HG03442 (cell line): Measurements from ENCODE around the gene TMEM169.
A peak's percentile ranks its signal among the peaks of the same experiment; 100 is the strongest.
"Not testable (repeated sequence)": the region's sequence is repeated elsewhere in the genome, so short reads cannot be mapped to it uniquely, and the experiment has no call there.

Source experiments
- ATAC-seq: cut with Tn5 transposase; IDR thresholded peaks from one replicate; pipeline ENCODE4 v1.9.1; 2021; ENCODE audit warnings: mild to moderate bottlenecking, moderate library complexity; ENCODE audit not compliant: unreplicated experiment

TMEM169 gene

GRCh38 chr2:216126943-216127342 is 45.2 kb downstream of the TMEM169 start:
- ATAC-seq = no peak

- ATAC-seq = no peak
These were observed 48.7 kb downstream of the TMEM169 start for GRCh38 chr2:216130346-216130971.

GRCh38 chr2:216131175-216131926 is 49.6 kb downstream of the TMEM169 start:
- ATAC-seq = no peak

GRCh38 chr2:216132585-216132984 is 50.9 kb downstream of the TMEM169 start:
- no peak for ATAC-seq

GRCh38 chr2:216133397-216133796 is 51.7 kb downstream of the TMEM169 start:
- ATAC-seq = no peak

GRCh38 chr2:216134958-216135541 is 53.3 kb downstream of the TMEM169 start:
- ATAC-seq = no peak

- ATAC-seq = no peak
These were observed 58.2 kb downstream of the TMEM169 start for GRCh38 chr2:216139884-216140283.

- ATAC-seq = not testable (repeated sequence)
These were observed 59.8 kb downstream of the TMEM169 start for GRCh38 chr2:216141516-216141915.

GRCh38 chr2:216142540-216142939 is 60.8 kb downstream of the TMEM169 start:
- ATAC-seq = peak; percentile 100

GRCh38 chr2:216144372-216144771 is 62.7 kb downstream of the TMEM169 start:
- ATAC-seq = no peak

GRCh38 chr2:216144857-216145256 is 63.1 kb downstream of the TMEM169 start:
- no peak for ATAC-seq

- no peak for ATAC-seq
These were observed 64.9 kb downstream of the TMEM169 start for GRCh38 chr2:216146573-216146972.

- no peak for ATAC-seq
These were observed 65.7 kb downstream of the TMEM169 start for GRCh38 chr2:216147172-216148131.

- no peak for ATAC-seq
These were observed 67.3 kb downstream of the TMEM169 start for GRCh38 chr2:216148983-216149382.

- ATAC-seq = no peak
These were observed 68.0 kb downstream of the TMEM169 start for GRCh38 chr2:216149741-216150140.

GRCh38 chr2:216151313-216152025 is 69.8 kb downstream of the TMEM169 start:
- ATAC-seq = no peak
